Sigmoid colon (tissue), 7 donors: Measurements from ENCODE around the gene TECPR2. TPM values are rescaled to one million over a fixed set of nuclear protein-coding genes. Genes with fewer than 3 reads are reported as not detected.
"Not testable (repeated sequence)": the region's sequence is repeated elsewhere in the genome, so short reads cannot be mapped to it uniquely, and the experiment has no call there.

Source experiments
- DNase-seq: peaks from one replicate; pipeline ENCODE4 v3.0.0-alpha.2; 2019
- H3K27ac ChIP-seq, 4 donors: fragments of 200-600 bp; sonication (generic); one replicate each; pipeline ENCODE4 v1.5.1; 2016 to 2019; ENCODE audit warnings: mild to moderate bottlenecking in 1 of 4
- H3K27me3 ChIP-seq, 3 donors: fragments of 200-600 bp; sonication (generic); one replicate each; pipeline ENCODE4 v1.5.1; 2019; ENCODE audit warnings: mild to moderate bottlenecking in 1 of 3
- H3K36me3 ChIP-seq, 4 donors: fragments of 200-600 bp; sonication (generic); one replicate each; pipeline ENCODE4 v1.5.1; 2016 to 2019
- H3K4me1 ChIP-seq, 4 donors: fragments of 200-600 bp; sonication (generic); one replicate each; pipeline ENCODE4 v1.5.1; 2017 to 2019
- H3K4me3 ChIP-seq, 4 donors: fragments of 200-600 bp; sonication (generic); one replicate each; pipeline ENCODE4 v1.5.1; 2017 to 2019; ENCODE audit warnings: mild to moderate bottlenecking in 2 of 4, moderate library complexity in 1 of 4
- H3K9me3 ChIP-seq, 4 donors: fragments of 200-600 bp in 3 of 4; sonication (generic) in 3 of 4; one replicate each; pipeline versions ENCODE4 v1.5.1 to v1.6.1; 2013 to 2019
- EP300 ChIP-seq, 4 donors: sonication (generic); formaldehyde crosslinking; IDR thresholded peaks; one replicate each; pipeline ENCODE4 v1.6.1; 2017; ENCODE audit warnings: antibody characterized with exemption in 4 of 4
- POLR2A ChIP-seq, 2 donors: fragments of 450-650 bp; IDR thresholded peaks; one replicate each; pipeline ENCODE4 v1.6.1; 2016; ENCODE audit warnings: antibody characterized with exemption in 2 of 2, mild to moderate bottlenecking in 2 of 2, moderate library complexity in 2 of 2
- POLR2AphosphoS5 ChIP-seq, 4 donors: sonication (generic); formaldehyde crosslinking; IDR thresholded peaks; one replicate each; pipeline ENCODE4 v1.6.1; 2017; ENCODE audit warnings: antibody characterized with exemption in 4 of 4
- WGBS, 2 donors: extraction: QIAGEN DNeasy Blood & Tissue Kit; methylation state at CpG; one replicate each; pipeline ENCODE4 v1.1.7; 2013; 5-methylcytosine and 5-hydroxymethylcytosine counted together
- intact Hi-C: fragments of 100-400 bp; cut with DNase I; formaldehyde crosslinking; loops from one replicate; pipeline ENCODE4 v1.15.1; 2023
- polyA plus RNA-seq, 3 donors: library from polyadenylated mRNA; stranded (reverse); fragments of 200-250 nt; gene quantifications; one replicate each; pipeline ENCODE4 v1.2.3, GENCODE V29; 2013
- total RNA-seq, 4 donors: library from RNA; depleted of rRNA; stranded (reverse); fragments of >200 nt; gene quantifications; one replicate each; pipeline ENCODE4 v1.1.0, GENCODE V29; 2016
- TF ChIP-seq, protein P1 (sequence below), 4 experiments: fragments of 450-650 bp in 3 of 4; fragments of 200-600 bp in 1 of 4; IDR thresholded peaks; one replicate each; pipeline ENCODE4 v1.5.1; 2016 to 2019; ENCODE audit warnings: antibody characterized with exemption in 4 of 4, mild to moderate bottlenecking in 3 of 4, moderate library complexity in 2 of 4
- donor health status: healthy with polysubstance abuse.
- donor health status: Bipolar disorder and iron deficiency.
- donor health status: healthy.

The TECPR2 gene
- total and polyA plus RNA-seq, 7 donors: 2.1 to 51.0 (median 15.3) TPM

DNA sequence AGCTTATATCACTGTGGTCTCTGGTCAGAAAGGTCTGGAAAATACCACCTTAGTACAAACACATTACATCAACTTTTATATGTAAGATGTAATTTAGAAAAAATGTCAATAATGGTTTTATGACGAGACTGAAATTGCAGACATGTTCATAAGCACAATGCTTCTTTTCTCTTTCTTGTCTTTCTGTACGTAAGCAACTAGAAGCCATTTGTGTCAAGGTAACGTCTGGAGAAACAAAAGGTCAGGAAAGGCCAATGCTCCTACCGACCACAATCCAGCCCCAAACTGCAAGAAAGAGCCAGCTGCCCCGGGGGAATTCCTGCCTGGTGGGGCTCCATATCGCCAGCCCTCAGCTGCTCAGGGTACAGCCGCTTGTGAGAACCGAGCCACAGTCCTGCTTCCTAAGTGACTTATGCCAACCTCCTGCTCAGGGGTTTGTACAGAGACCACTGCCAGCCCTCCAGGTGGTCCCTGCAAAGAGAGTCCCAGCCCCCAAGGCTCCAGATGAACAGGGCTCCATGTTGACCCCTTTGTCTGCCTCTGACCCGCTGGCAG is 36.9 kb upstream of the TECPR2 start:
- DNase-seq: peak; percentile 50

GRCh38 chr14:102326583-102326982 is 36.2 kb upstream of the TECPR2 start:
- Histone ChIP-seq H3K4me3 (no peak overlapping the region), H3K36me3 (peaks cover 0 to 20% (median 3%) of the 10 kb centered on the region in 4 donors), H3K27me3 (no peaks in the 10 kb centered on the region), H3K9me3 (no peaks in the 10 kb centered on the region), H3K27ac (no peak overlapping the region), H3K4me1 (peaks cover 0 to 6% (median 0%) of the 10 kb centered on the region in 4 donors)
- no peak for TF ChIP-seq POLR2AphosphoS5 (IDR thresholded peaks at IDR 0.05)
- TF ChIP-seq EP300 (IDR thresholded peaks at IDR 0.05): no peak
- TF ChIP-seq, protein P1, sequence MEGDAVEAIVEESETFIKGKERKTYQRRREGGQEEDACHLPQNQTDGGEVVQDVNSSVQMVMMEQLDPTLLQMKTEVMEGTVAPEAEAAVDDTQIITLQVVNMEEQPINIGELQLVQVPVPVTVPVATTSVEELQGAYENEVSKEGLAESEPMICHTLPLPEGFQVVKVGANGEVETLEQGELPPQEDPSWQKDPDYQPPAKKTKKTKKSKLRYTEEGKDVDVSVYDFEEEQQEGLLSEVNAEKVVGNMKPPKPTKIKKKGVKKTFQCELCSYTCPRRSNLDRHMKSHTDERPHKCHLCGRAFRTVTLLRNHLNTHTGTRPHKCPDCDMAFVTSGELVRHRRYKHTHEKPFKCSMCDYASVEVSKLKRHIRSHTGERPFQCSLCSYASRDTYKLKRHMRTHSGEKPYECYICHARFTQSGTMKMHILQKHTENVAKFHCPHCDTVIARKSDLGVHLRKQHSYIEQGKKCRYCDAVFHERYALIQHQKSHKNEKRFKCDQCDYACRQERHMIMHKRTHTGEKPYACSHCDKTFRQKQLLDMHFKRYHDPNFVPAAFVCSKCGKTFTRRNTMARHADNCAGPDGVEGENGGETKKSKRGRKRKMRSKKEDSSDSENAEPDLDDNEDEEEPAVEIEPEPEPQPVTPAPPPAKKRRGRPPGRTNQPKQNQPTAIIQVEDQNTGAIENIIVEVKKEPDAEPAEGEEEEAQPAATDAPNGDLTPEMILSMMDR (IDR thresholded peaks at IDR 0.05): no peak
- TF ChIP-seq POLR2A (IDR thresholded peaks at IDR 0.05): no peak
- WGBS, 2 donors: 95 to 97% methylated on average over 14 of the region's 14 CpGs
- intact Hi-C loops: no loop called here
- peak; percentile 56 for DNase-seq

More for the DNA sequence above, 36.9 kb upstream of the TECPR2 start:
- Histone ChIP-seq H3K4me1 (peaks cover 0 to 9% (median 2%) of the 10 kb centered on the region in 4 donors), H3K27me3 (no peaks in the 10 kb centered on the region), H3K36me3 (peaks cover 0 to 15% (median 3%) of the 10 kb centered on the region in 4 donors), H3K4me3 (no peak overlapping the region), H3K27ac (no peak overlapping the region), H3K9me3 (no peaks in the 10 kb centered on the region)
- TF ChIP-seq POLR2A (IDR thresholded peaks at IDR 0.05) (no peak), EP300 (IDR thresholded peaks at IDR 0.05) (no peak), POLR2AphosphoS5 (IDR thresholded peaks at IDR 0.05) (no peak)
- TF ChIP-seq, protein P1 (IDR thresholded peaks at IDR 0.05): no peak
- intact Hi-C loops: no loop called here
- 32 to 72% methylated on average over 9 of the region's 9 CpGs for WGBS, 2 donors

DNA sequence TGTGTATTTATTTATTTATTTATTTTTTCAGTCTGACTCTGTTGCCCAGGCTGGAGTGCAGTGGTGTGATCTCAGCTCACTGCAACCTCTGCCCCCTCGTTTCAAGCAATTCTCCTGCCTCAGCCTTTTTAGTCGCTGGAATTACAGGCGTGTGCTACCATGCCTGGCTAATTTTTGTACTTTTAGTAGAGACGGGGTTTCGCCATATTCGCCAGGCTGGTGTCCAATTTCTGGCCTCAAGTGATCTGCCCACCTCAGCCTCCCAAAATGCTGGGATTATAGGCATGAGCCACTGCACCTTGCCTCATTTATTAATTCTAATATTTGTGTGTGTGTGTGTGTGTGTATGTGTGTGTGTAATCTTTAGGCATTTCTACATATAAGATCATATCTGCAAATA is 33.4 kb upstream of the TECPR2 start:
- H3K27ac ChIP-seq, H3K9me3 ChIP-seq, H3K4me1 ChIP-seq, H3K27me3 ChIP-seq, DNase-seq, H3K4me3 ChIP-seq, intact Hi-C loops: not testable (repeated sequence)
- WGBS, 2 donors: 93 to 98% methylated on average over 6 of the region's 6 CpGs
- H3K36me3 ChIP-seq: peaks cover 0 to 45% (median 5%) of the 10 kb centered on the region in 4 donors

- H3K9me3 ChIP-seq: no peaks in the 10 kb centered on the region
- no peak for DNase-seq
- 95 to 96% methylated on average over 8 of the region's 8 CpGs for WGBS, 2 donors
- TF ChIP-seq, protein P1 (IDR thresholded peaks at IDR 0.05): no peak
- TF ChIP-seq EP300 (IDR thresholded peaks at IDR 0.05) (no peak), POLR2A (IDR thresholded peaks at IDR 0.05) (no peak), POLR2AphosphoS5 (IDR thresholded peaks at IDR 0.05) (no peak)
- no peak overlapping the region for H3K27ac ChIP-seq
- H3K27me3 ChIP-seq: no peaks in the 10 kb centered on the region
- intact Hi-C loops: no loop called here
- H3K4me1 ChIP-seq: no peaks in the 10 kb centered on the region
- H3K36me3 ChIP-seq: peaks cover 0 to 56% (median 5%) of the 10 kb centered on the region in 4 donors
- H3K4me3 ChIP-seq: no peak overlapping the region
Measured at GRCh38 chr14:102330806-102331205, 31.9 kb upstream of the TECPR2 start.

- H3K4me1 ChIP-seq: no peaks in the 10 kb centered on the region
- 87 to 88% methylated on average over 7 of the region's 7 CpGs for WGBS, 2 donors
- H3K27ac ChIP-seq: no peak overlapping the region
- TF ChIP-seq EP300 (IDR thresholded peaks at IDR 0.05): no peak
- TF ChIP-seq POLR2AphosphoS5 (IDR thresholded peaks at IDR 0.05): no peak
- TF ChIP-seq POLR2A (IDR thresholded peaks at IDR 0.05): no peak
- TF ChIP-seq, protein P1 (IDR thresholded peaks at IDR 0.05): no peak
- no peak for DNase-seq
- H3K9me3 ChIP-seq: no peaks in the 10 kb centered on the region
- H3K27me3 ChIP-seq: no peaks in the 10 kb centered on the region
- peaks cover 0 to 66% (median 6%) of the 10 kb centered on the region in 4 donors for H3K36me3 ChIP-seq
- no peak overlapping the region for H3K4me3 ChIP-seq
- intact Hi-C loops: no loop called here
Measured at GRCh38 chr14:102333390-102333789, 29.4 kb upstream of the TECPR2 start.
